ENCODE measurements around the gene SEPTIN1.

The SEPTIN1 gene

DNA sequence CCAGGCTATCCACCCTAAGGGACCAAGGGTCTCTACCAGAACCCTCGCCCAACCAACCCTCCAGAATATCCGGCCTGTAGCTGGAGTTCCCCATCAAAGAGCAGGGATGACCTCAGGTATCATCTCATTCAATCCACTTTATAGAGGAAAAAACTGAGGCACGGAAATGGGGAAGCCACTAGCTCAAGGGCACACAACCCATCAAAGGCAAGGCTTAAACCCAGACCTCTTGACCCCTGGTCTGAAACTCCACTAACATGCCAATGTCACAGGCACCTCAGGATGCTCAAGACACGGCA, 13.6 kb downstream of the SEPTIN1 start:
- peak overlapping the region; percentile 68 for H3K4me3 ChIP-seq (ENCODE audit: insufficient read length, low read depth)
- DNase-seq (ENCODE audit: low read depth, low spot score), result no peak
- no peaks in the 10 kb centered on the region for H3K27me3 ChIP-seq (ENCODE audit: insufficient read depth, insufficient read length)
- peaks cover 31% of the 10 kb centered on the region for H3K36me3 ChIP-seq (ENCODE audit: insufficient read depth, insufficient read length, low read length)
- peak overlapping the region; percentile 91 for H3K9ac ChIP-seq (ENCODE audit: insufficient read length, low read depth)
- peaks cover 21% of the 10 kb centered on the region for H3K4me1 ChIP-seq (ENCODE audit: insufficient read depth, insufficient read length)
- TF ChIP-seq YY1 (IDR thresholded peaks at IDR 0.05; ENCODE audit: insufficient read depth, insufficient read length) (no peak), SUZ12 (IDR thresholded peaks at IDR 0.05; ENCODE audit: extremely low read depth, insufficient read depth, insufficient read length) (no peak), ZNF274 (IDR thresholded peaks at IDR 0.05; ENCODE audit: low read depth, low read length) (no peak)
- H3K9me3 ChIP-seq (ENCODE audit: insufficient read depth, low read length), result no peaks in the 10 kb centered on the region

DNA sequence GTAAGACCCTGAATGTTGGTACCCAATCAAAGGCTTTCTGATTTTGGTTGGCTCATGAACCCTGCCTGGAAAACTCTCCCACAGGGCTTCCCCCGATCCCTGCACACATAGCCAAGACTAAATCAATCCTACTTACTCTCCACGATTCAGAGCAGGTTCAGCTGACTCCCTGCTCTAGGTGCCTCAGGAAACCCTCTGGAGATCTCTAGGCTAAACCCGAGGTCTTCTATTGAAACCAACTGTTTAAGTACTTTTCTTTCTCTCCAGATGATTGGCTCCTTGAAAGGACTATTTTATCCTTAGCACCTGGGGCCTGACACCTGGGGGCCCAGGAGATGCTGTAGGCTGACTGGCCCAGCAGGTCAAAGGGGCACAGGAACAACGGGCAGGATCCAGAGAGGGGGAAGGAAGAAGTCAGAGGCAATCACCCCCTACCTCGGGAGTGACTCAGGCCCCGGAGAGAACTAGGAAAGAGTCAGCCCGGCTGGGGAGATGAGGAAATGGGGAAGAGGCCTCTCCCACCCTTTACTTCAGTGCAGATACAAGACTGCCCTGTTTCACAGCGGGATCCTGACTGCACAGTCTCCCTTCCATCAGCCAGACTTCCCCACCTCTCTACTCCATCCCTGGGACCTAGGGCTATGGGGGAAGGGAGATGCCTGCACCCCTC, 14.1 kb downstream of the SEPTIN1 start:
- Histone ChIP-seq H3K27me3 (ENCODE audit: insufficient read depth, insufficient read length) (no peaks in the 10 kb centered on the region), H3K36me3 (ENCODE audit: insufficient read depth, insufficient read length, low read length) (peaks cover 33% of the 10 kb centered on the region), H3K4me1 (ENCODE audit: insufficient read depth, insufficient read length) (peaks cover 21% of the 10 kb centered on the region), H3K9ac (ENCODE audit: insufficient read length, low read depth) (peak overlapping the region; percentile 91), H3K4me3 (ENCODE audit: insufficient read length, low read depth) (peak overlapping the region; percentile 68), H3K9me3 (ENCODE audit: insufficient read depth, low read length) (no peaks in the 10 kb centered on the region)
- DNase-seq (ENCODE audit: low read depth, low spot score), result no peak
- TF ChIP-seq ZNF274 (IDR thresholded peaks at IDR 0.05; ENCODE audit: low read depth, low read length) (no peak), YY1 (IDR thresholded peaks at IDR 0.05; ENCODE audit: insufficient read depth, insufficient read length) (no peak)

DNA sequence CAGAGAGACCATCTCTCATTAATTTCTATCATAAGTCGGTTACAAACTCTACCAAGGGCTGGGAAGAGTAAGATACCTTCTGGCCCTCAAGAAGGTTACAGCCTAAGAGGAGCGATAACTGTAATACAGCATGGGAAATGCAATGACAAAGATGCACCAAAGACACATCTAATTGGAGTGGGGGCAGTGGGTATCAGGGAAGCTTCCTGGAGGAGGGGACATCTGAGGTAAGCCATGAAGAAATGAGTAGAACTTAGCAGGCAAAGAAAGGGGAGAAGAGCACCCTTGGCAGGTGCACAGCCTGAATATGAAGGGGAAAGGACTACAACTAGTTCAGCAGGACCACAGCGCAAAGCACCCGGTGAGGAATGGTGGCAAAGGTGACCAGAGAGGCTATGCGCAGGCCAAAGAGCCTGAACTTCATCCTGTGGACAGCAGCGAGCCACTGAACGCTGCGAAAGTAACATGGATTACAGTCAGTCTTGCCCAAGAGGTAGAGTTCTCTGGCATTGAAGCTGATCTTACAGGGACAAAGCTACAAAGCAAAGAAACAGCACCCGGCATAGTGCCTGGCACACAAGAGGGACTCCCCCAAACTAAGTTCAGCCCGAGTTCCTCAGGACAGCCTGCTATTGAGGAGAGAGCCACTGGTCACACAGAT, 14.9 kb downstream of the SEPTIN1 start:
- Histone ChIP-seq H3K27me3 (ENCODE audit: insufficient read depth, insufficient read length) (no peaks in the 10 kb centered on the region), H3K4me1 (ENCODE audit: insufficient read depth, insufficient read length) (peaks cover 21% of the 10 kb centered on the region), H3K9me3 (ENCODE audit: insufficient read depth, low read length) (no peaks in the 10 kb centered on the region), H3K4me3 (ENCODE audit: insufficient read length, low read depth) (no peak overlapping the region), H3K9ac (ENCODE audit: insufficient read length, low read depth) (no peak overlapping the region), H3K36me3 (ENCODE audit: insufficient read depth, insufficient read length, low read length) (peaks cover 37% of the 10 kb centered on the region)
- DNase-seq (ENCODE audit: low read depth, low spot score), result no peak
- TF ChIP-seq ZNF274 (IDR thresholded peaks at IDR 0.05; ENCODE audit: low read depth, low read length), result no peak
- TF ChIP-seq YY1 (IDR thresholded peaks at IDR 0.05; ENCODE audit: insufficient read depth, insufficient read length), result no peak
- TF ChIP-seq SUZ12 (IDR thresholded peaks at IDR 0.05; ENCODE audit: extremely low read depth, insufficient read depth, insufficient read length), result no peak

DNA sequence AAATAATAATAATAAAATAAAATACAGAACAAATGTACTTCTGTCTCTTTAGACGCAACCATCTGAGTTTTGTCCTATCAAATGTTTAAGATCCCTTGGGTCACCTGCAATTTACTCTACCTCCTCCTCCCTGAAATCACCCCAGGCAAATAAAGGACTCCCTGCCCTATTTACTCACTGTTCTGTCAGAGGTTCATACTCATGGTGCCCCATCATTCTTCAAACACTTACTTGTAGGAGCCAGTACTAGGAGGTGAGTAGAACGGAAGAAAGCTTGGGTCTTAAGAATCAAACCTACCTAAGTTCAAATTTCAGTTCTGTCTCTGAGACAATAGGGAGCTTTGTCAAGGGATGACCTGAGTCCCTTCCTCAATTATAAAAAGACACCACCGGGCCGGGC, 15.8 kb downstream of the SEPTIN1 start:
- H3K4me3 ChIP-seq (ENCODE audit: insufficient read length, low read depth), result no peak overlapping the region
- H3K4me1 ChIP-seq (ENCODE audit: insufficient read depth, insufficient read length), result peaks cover 20% of the 10 kb centered on the region
- no peak for DNase-seq (ENCODE audit: low read depth, low spot score)
- no peaks in the 10 kb centered on the region for H3K9me3 ChIP-seq (ENCODE audit: insufficient read depth, low read length)
- no peaks in the 10 kb centered on the region for H3K27me3 ChIP-seq (ENCODE audit: insufficient read depth, insufficient read length)
- no peak overlapping the region for H3K9ac ChIP-seq (ENCODE audit: insufficient read length, low read depth)
- TF ChIP-seq SUZ12 (IDR thresholded peaks at IDR 0.05; ENCODE audit: extremely low read depth, insufficient read depth, insufficient read length) (no peak), ZNF274 (IDR thresholded peaks at IDR 0.05; ENCODE audit: low read depth, low read length) (no peak), YY1 (IDR thresholded peaks at IDR 0.05; ENCODE audit: insufficient read depth, insufficient read length) (no peak)
- H3K36me3 ChIP-seq (ENCODE audit: insufficient read depth, insufficient read length, low read length), result peaks cover 42% of the 10 kb centered on the region

DNA sequence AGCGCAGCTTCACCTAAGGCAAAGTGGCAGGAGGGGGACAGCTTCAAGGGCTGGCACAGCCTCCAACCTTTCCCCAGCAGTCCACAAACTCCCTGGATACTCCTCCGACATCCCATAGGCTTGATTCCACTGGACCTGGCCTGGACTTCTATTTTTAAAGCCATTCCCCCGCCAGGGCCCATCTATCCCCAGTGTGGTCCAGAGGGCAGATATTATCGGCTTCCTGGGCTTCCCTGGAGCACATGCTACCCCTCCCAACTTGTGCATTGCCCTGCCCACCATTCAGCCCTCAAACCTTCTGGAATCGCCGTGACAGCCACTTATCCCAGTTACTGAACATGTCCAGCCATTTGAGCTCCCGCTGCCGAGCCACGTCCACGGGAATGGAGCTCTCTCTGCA, 17.2 kb downstream of the SEPTIN1 start:
- H3K27me3 ChIP-seq (ENCODE audit: insufficient read depth, insufficient read length), result no peaks in the 10 kb centered on the region
- H3K36me3 ChIP-seq (ENCODE audit: insufficient read depth, insufficient read length, low read length), result peaks cover 44% of the 10 kb centered on the region
- H3K9me3 ChIP-seq (ENCODE audit: insufficient read depth, low read length), result no peaks in the 10 kb centered on the region
- no peak for DNase-seq (ENCODE audit: low read depth, low spot score)
- TF ChIP-seq YY1 (IDR thresholded peaks at IDR 0.05; ENCODE audit: insufficient read depth, insufficient read length) (no peak), SUZ12 (IDR thresholded peaks at IDR 0.05; ENCODE audit: extremely low read depth, insufficient read depth, insufficient read length) (no peak), ZNF274 (IDR thresholded peaks at IDR 0.05; ENCODE audit: low read depth, low read length) (no peak)
- H3K4me1 ChIP-seq (ENCODE audit: insufficient read depth, insufficient read length), result peaks cover 18% of the 10 kb centered on the region
- H3K4me3 ChIP-seq (ENCODE audit: insufficient read length, low read depth), result no peak overlapping the region
- no peak overlapping the region for H3K9ac ChIP-seq (ENCODE audit: insufficient read length, low read depth)

DNA sequence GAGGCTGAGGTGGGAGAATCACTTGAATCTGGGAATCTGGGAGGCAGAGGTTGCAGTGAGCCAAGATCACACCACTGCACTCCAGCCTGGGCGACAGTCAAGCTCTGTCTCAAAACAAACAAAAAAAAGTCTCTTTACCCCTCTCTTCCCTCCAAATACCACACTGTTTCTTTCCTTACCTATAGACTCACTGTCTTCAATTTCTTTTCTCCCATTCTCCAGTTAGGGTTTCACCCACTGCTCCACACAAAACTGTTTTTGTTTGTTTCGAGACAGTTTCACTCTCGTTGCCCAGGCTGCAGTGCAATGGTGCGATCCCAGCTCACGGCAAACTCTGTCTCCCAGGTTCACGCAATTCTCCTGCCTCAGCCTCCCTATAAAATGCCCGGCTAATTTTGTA, 21.2 kb downstream of the SEPTIN1 start:
- peaks cover 70% of the 10 kb centered on the region for H3K36me3 ChIP-seq (ENCODE audit: insufficient read depth, insufficient read length, low read length)
- no peak overlapping the region for H3K9ac ChIP-seq (ENCODE audit: insufficient read length, low read depth)
- H3K9me3 ChIP-seq (ENCODE audit: insufficient read depth, low read length), result no peaks in the 10 kb centered on the region
- TF ChIP-seq YY1 (IDR thresholded peaks at IDR 0.05; ENCODE audit: insufficient read depth, insufficient read length) (no peak), ZNF274 (IDR thresholded peaks at IDR 0.05; ENCODE audit: low read depth, low read length) (no peak), SUZ12 (IDR thresholded peaks at IDR 0.05; ENCODE audit: extremely low read depth, insufficient read depth, insufficient read length) (no peak)
- H3K27me3 ChIP-seq (ENCODE audit: insufficient read depth, insufficient read length), result no peaks in the 10 kb centered on the region
- peaks cover 13% of the 10 kb centered on the region for H3K4me1 ChIP-seq (ENCODE audit: insufficient read depth, insufficient read length)
- H3K4me3 ChIP-seq (ENCODE audit: insufficient read length, low read depth), result no peak overlapping the region
- no peak for DNase-seq (ENCODE audit: low read depth, low spot score)

DNA sequence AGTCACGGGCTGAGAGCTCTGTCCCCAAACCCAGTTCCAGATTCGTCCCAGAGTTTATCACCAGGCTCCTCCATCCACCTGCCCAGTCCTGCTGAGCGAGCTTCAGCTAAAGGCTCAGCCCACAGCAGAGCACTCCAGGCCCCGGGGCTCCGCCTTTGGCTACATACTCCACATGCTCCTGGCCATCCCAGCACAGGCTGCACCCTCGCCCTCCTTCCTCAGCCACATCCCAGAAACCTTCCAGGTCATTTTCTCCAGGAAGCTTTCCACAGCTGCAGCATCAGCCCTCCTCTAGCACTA, 22.5 kb downstream of the SEPTIN1 start:
- H3K27me3 ChIP-seq (ENCODE audit: insufficient read depth, insufficient read length), result no peaks in the 10 kb centered on the region
- no peak overlapping the region for H3K4me3 ChIP-seq (ENCODE audit: insufficient read length, low read depth)
- peaks cover 60% of the 10 kb centered on the region for H3K36me3 ChIP-seq (ENCODE audit: insufficient read depth, insufficient read length, low read length)
- H3K9me3 ChIP-seq (ENCODE audit: insufficient read depth, low read length), result no peaks in the 10 kb centered on the region
- H3K9ac ChIP-seq (ENCODE audit: insufficient read length, low read depth), result no peak overlapping the region
- TF ChIP-seq SUZ12 (IDR thresholded peaks at IDR 0.05; ENCODE audit: extremely low read depth, insufficient read depth, insufficient read length) (no peak), YY1 (IDR thresholded peaks at IDR 0.05; ENCODE audit: insufficient read depth, insufficient read length) (no peak), ZNF274 (IDR thresholded peaks at IDR 0.05; ENCODE audit: low read depth, low read length) (no peak)
- peaks cover 15% of the 10 kb centered on the region for H3K4me1 ChIP-seq (ENCODE audit: insufficient read depth, insufficient read length)
- DNase-seq (ENCODE audit: low read depth, low spot score), result no peak

Measured in NT2/D1 (cell line).